ENCODE results near the gene SNCA. TPM values are rescaled to one million over a fixed set of nuclear protein-coding genes. Genes with fewer than 3 reads are reported as not detected.

Gene SNCA
- total RNA-seq, 6 experiments from 2014 or later, result 0.30 to 0.43 (median 0.38) TPM; not detected in 2

- no peak for DNase-seq
- peaks cover 2% of the 10 kb centered on the region; the same call in 1 of the 2 replicates for H3K27me3 Mint-ChIP-seq (ENCODE audit: insufficient read depth)
- H3K4me1 Mint-ChIP-seq (ENCODE audit: low read depth), result peaks cover 6% of the 10 kb centered on the region
- no peaks in the 10 kb centered on the region for H3K9me3 Mint-ChIP-seq
- TF ChIP-seq CTCF (IDR thresholded peaks at IDR 0.05), result no peak
- H3K36me3 Mint-ChIP-seq (ENCODE audit: low read depth), result no peaks in the 10 kb centered on the region
- H3K27ac Mint-ChIP-seq, result no peak overlapping the region
- no peak overlapping the region for H3K4me3 Mint-ChIP-seq
These were observed 17.0 kb downstream of the SNCA start for GRCh38 chr4:89820010-89820409.

- Mint-ChIP-seq H3K4me1 (ENCODE audit: low read depth) (no peaks in the 10 kb centered on the region), H3K36me3 (ENCODE audit: low read depth) (no peaks in the 10 kb centered on the region), H3K9me3 (no peaks in the 10 kb centered on the region), H3K27ac (no peak overlapping the region), H3K4me3 (no peak overlapping the region), H3K27me3 (ENCODE audit: insufficient read depth) (no peaks in the 10 kb centered on the region)
- TF ChIP-seq CTCF (IDR thresholded peaks at IDR 0.05), result no peak
- DNase-seq, result no peak
These were observed 22.6 kb downstream of the SNCA start for GRCh38 chr4:89814362-89814761.

GRCh38 chr4:89813197-89813596 lies 23.8 kb downstream of the SNCA start:
- H3K4me1 Mint-ChIP-seq (ENCODE audit: low read depth), result no peaks in the 10 kb centered on the region
- H3K9me3 Mint-ChIP-seq, result no peaks in the 10 kb centered on the region
- H3K36me3 Mint-ChIP-seq (ENCODE audit: low read depth), result no peaks in the 10 kb centered on the region
- no peak for DNase-seq
- H3K4me3 Mint-ChIP-seq, result no peak overlapping the region
- H3K27ac Mint-ChIP-seq, result no peak overlapping the region
- no peaks in the 10 kb centered on the region for H3K27me3 Mint-ChIP-seq (ENCODE audit: insufficient read depth)
- no peak for TF ChIP-seq CTCF (IDR thresholded peaks at IDR 0.05)

GRCh38 chr4:89807441-89808140 lies 29.4 kb downstream of the SNCA start:
- no peak overlapping the region for H3K4me3 Mint-ChIP-seq
- TF ChIP-seq CTCF (IDR thresholded peaks at IDR 0.05), result no peak
- H3K9me3 Mint-ChIP-seq, result no peaks in the 10 kb centered on the region
- DNase-seq, result no peak
- no peaks in the 10 kb centered on the region; the same call in 1 of the 2 replicates for H3K27me3 Mint-ChIP-seq (ENCODE audit: insufficient read depth)
- H3K4me1 Mint-ChIP-seq (ENCODE audit: low read depth), result no peaks in the 10 kb centered on the region
- H3K36me3 Mint-ChIP-seq (ENCODE audit: low read depth), result no peaks in the 10 kb centered on the region
- H3K27ac Mint-ChIP-seq, result no peak overlapping the region

GRCh38 chr4:89805297-89805696 lies 31.7 kb downstream of the SNCA start:
- H3K4me1 Mint-ChIP-seq (ENCODE audit: low read depth), result no peaks in the 10 kb centered on the region
- H3K27ac Mint-ChIP-seq, result no peak overlapping the region
- DNase-seq, result no peak
- no peak overlapping the region for H3K4me3 Mint-ChIP-seq
- no peaks in the 10 kb centered on the region for H3K9me3 Mint-ChIP-seq
- no peaks in the 10 kb centered on the region; the same call in 1 of the 2 replicates for H3K27me3 Mint-ChIP-seq (ENCODE audit: insufficient read depth)
- no peaks in the 10 kb centered on the region for H3K36me3 Mint-ChIP-seq (ENCODE audit: low read depth)
- TF ChIP-seq CTCF (IDR thresholded peaks at IDR 0.05), result no peak

Data from HFFc6 (cell line).